ENCODE measurements around the gene CRTC3. TPM values are rescaled to one million over a fixed set of nuclear protein-coding genes. Genes with fewer than 3 reads are reported as not detected.

Gene CRTC3
- total RNA-seq, 1 experiment from 2014 or later = 17.5 TPM

GRCh38 chr15:90611157-90611556, 81.4 kb downstream of the CRTC3 start:
- Mint-ChIP-seq H3K27ac (ENCODE audit: unreplicated experiment) (no peak overlapping the region), H3K4me3 (ENCODE audit: low read depth, unreplicated experiment) (no peak overlapping the region), H3K9me3 (ENCODE audit: low read depth, unreplicated experiment) (no peaks in the 10 kb centered on the region), H3K4me1 (ENCODE audit: low read depth, unreplicated experiment) (peaks cover 10% of the 10 kb centered on the region), H3K27me3 (ENCODE audit: unreplicated experiment) (no peaks in the 10 kb centered on the region), H3K36me3 (ENCODE audit: insufficient read depth, unreplicated experiment) (no peaks in the 10 kb centered on the region)
- DNase-seq = no peak
- CTCF ChIA-PET = no interaction called here
- TF ChIP-seq CTCF (IDR thresholded peaks at IDR 0.05; ENCODE audit: unreplicated experiment) = no peak
- BruUV-seq (replicated peaks) = no TSS peak
- intact Hi-C loops (cut with micrococcal nuclease; ENCODE audit: unreplicated experiment) = no loop called here

GRCh38 chr15:90617171-90617570, 87.4 kb downstream of the CRTC3 start:
- BruUV-seq (replicated peaks) = no TSS peak
- no peaks in the 10 kb centered on the region for H3K36me3 Mint-ChIP-seq (ENCODE audit: insufficient read depth, unreplicated experiment)
- no peaks in the 10 kb centered on the region for H3K9me3 Mint-ChIP-seq (ENCODE audit: low read depth, unreplicated experiment)
- no peaks in the 10 kb centered on the region for H3K4me1 Mint-ChIP-seq (ENCODE audit: low read depth, unreplicated experiment)
- no peaks in the 10 kb centered on the region for H3K27me3 Mint-ChIP-seq (ENCODE audit: unreplicated experiment)
- no peak for TF ChIP-seq CTCF (IDR thresholded peaks at IDR 0.05; ENCODE audit: unreplicated experiment)
- CTCF ChIA-PET = interaction anchor here (1.3 kb wide), 1 partner anchor 31 kb away, joined by 3 read pairs; no protein-coding TSS in a partner anchor
- no peak for DNase-seq
- H3K4me3 Mint-ChIP-seq (ENCODE audit: low read depth, unreplicated experiment) = no peak overlapping the region
- H3K27ac Mint-ChIP-seq (ENCODE audit: unreplicated experiment) = no peak overlapping the region
- intact Hi-C loops (cut with micrococcal nuclease; ENCODE audit: unreplicated experiment) = no loop called here

GRCh38 chr15:90617668-90618097, 88.0 kb downstream of the CRTC3 start:
- no peaks in the 10 kb centered on the region for H3K9me3 Mint-ChIP-seq (ENCODE audit: low read depth, unreplicated experiment)
- CTCF ChIA-PET = interaction anchor here (0.5 to 1.3 kb wide), 2 partner anchors 30 to 369 kb away, joined by 3 to 7 read pairs; no protein-coding TSS in a partner anchor
- DNase-seq = no peak
- H3K27ac Mint-ChIP-seq (ENCODE audit: unreplicated experiment) = no peak overlapping the region
- no peak for TF ChIP-seq CTCF (IDR thresholded peaks at IDR 0.05; ENCODE audit: unreplicated experiment)
- H3K36me3 Mint-ChIP-seq (ENCODE audit: insufficient read depth, unreplicated experiment) = no peaks in the 10 kb centered on the region
- intact Hi-C loops (cut with micrococcal nuclease; ENCODE audit: unreplicated experiment) = no loop called here
- H3K4me3 Mint-ChIP-seq (ENCODE audit: low read depth, unreplicated experiment) = no peak overlapping the region
- BruUV-seq (replicated peaks) = no TSS peak
- no peaks in the 10 kb centered on the region for H3K27me3 Mint-ChIP-seq (ENCODE audit: unreplicated experiment)
- H3K4me1 Mint-ChIP-seq (ENCODE audit: low read depth, unreplicated experiment) = no peaks in the 10 kb centered on the region

GRCh38 chr15:90618330-90619125, 88.8 kb downstream of the CRTC3 start:
- Mint-ChIP-seq H3K9me3 (ENCODE audit: low read depth, unreplicated experiment) (no peaks in the 10 kb centered on the region), H3K4me3 (ENCODE audit: low read depth, unreplicated experiment) (no peak overlapping the region), H3K4me1 (ENCODE audit: low read depth, unreplicated experiment) (no peaks in the 10 kb centered on the region), H3K27ac (ENCODE audit: unreplicated experiment) (no peak overlapping the region), H3K27me3 (ENCODE audit: unreplicated experiment) (no peaks in the 10 kb centered on the region), H3K36me3 (ENCODE audit: insufficient read depth, unreplicated experiment) (no peaks in the 10 kb centered on the region)
- intact Hi-C loops (cut with micrococcal nuclease; ENCODE audit: unreplicated experiment) = no loop called here
- no TSS peak for BruUV-seq (replicated peaks)
- CTCF ChIA-PET = interaction anchor here (0.5 kb wide), 1 partner anchor 370 kb away, joined by 7 read pairs; no protein-coding TSS in a partner anchor
- TF ChIP-seq CTCF (IDR thresholded peaks at IDR 0.05; ENCODE audit: unreplicated experiment) = no peak
- DNase-seq = no peak

Measured in Calu3 (cell line).